SKM-1 (cell line): ENCODE results near the gene PHOX2A.
"Not testable (repeated sequence)": the region's sequence is repeated elsewhere in the genome, so short reads cannot be mapped to it uniquely, and the experiment has no call there.

Experiments
- DNase-seq: peaks from one replicate; lab custom pipeline; 2025; ENCODE audit not compliant: unreplicated experiment; lab: John Stamatoyannopoulos, UW

The PHOX2A gene

GRCh38 chr11:72223615-72224563, 20.1 kb downstream of the PHOX2A start:
- peak; percentile 19 for DNase-seq

- DNase-seq: peak; percentile 84
Observed at GRCh38 chr11:72222907-72223614, 20.9 kb downstream of the PHOX2A start.

GRCh38 chr11:72222106-72222891, 21.7 kb downstream of the PHOX2A start:
- no peak for DNase-seq

- no peak for DNase-seq
Observed at GRCh38 chr11:72221386-72222075, 22.4 kb downstream of the PHOX2A start.

- DNase-seq: no peak
Observed at GRCh38 chr11:72220696-72221363, 23.1 kb downstream of the PHOX2A start.

GRCh38 chr11:72218251-72218745, 25.7 kb downstream of the PHOX2A start:
- no peak for DNase-seq

- DNase-seq: peak; percentile 55
Observed at GRCh38 chr11:72217841-72218240, 26.1 kb downstream of the PHOX2A start.

- no peak for DNase-seq
Observed at GRCh38 chr11:72216638-72217037, 27.3 kb downstream of the PHOX2A start, which contains the start of gene FOLR2. Gene FOLR2, plus strand, starts transcription at chr11:72216794. Its CDS starts 1,791 bp downstream, at chr11:72218585.

GRCh38 chr11:72209101-72209500, 34.9 kb downstream of the PHOX2A start:
- no peak for DNase-seq

- no peak for DNase-seq
Observed at GRCh38 chr11:72208281-72208680, 35.7 kb downstream of the PHOX2A start.

- DNase-seq: not testable (repeated sequence)
Observed at GRCh38 chr11:72206794-72207193, 37.2 kb downstream of the PHOX2A start.

- no peak for DNase-seq
Observed at GRCh38 chr11:72204886-72205285, 39.1 kb downstream of the PHOX2A start.

GRCh38 chr11:72203163-72203562, 40.8 kb downstream of the PHOX2A start:
- no peak for DNase-seq

- DNase-seq: no peak
Observed at GRCh38 chr11:72202571-72202970, 41.4 kb downstream of the PHOX2A start.

- not testable (repeated sequence) for DNase-seq
Observed at GRCh38 chr11:72201445-72201844, 42.5 kb downstream of the PHOX2A start.

GRCh38 chr11:72195518-72196270, 48.3 kb downstream of the PHOX2A start:
- DNase-seq: no peak

- DNase-seq: no peak
Observed at GRCh38 chr11:72191961-72192381, 52.0 kb downstream of the PHOX2A start, which contains the start of gene FOLR1. Gene FOLR1, plus strand, starts transcription at chr11:72192140. Its CDS starts 34 bp downstream, at chr11:72192174.

- DNase-seq: no peak
Observed at GRCh38 chr11:72190631-72191071, 53.3 kb downstream of the PHOX2A start.
